A549 (cell line): ENCODE measurements around the gene IL20RB. TPM values are rescaled to one million over a fixed set of nuclear protein-coding genes. Genes with fewer than 3 reads are reported as not detected.
"Not testable (repeated sequence)": the region's sequence is repeated elsewhere in the genome, so short reads cannot be mapped to it uniquely, and the experiment has no call there.

ENCODE experiments used
- ATAC-seq, 2 experiments: fragments of 200-7000 bp in 1 of 2; fragments of >200 bp in 1 of 2; cut with Nextera tagmentation in 1 of 2; cut with Tn5 transposase in 1 of 2; 3 replicates each; pipeline versions ENCODE4 v1.8.0 to v1.9.1; 2018 to 2020; ENCODE audit warnings: mild to moderate bottlenecking in 1 of 2, moderate library complexity in 1 of 2
- CTCF ChIA-PET: fragments of 300-600 bp; sonication (Branson Sonifier 250); formaldehyde crosslinking; extraction: SDS; loops from one replicate; lab custom pipeline; 2021; ENCODE audit warnings: antibody characterized with exemption, inconsistent platforms; lab: Yijun Ruan, JAX
- POLR2A ChIA-PET: fragments of 350-600 bp; formaldehyde crosslinking; extraction: SDS; loops from one replicate; lab custom pipeline; 2021; ENCODE audit warnings: antibody characterized with exemption, inconsistent platforms; lab: Yijun Ruan, JAX
- DNase-seq, 2 experiments: peaks; one replicate each; pipeline versions ENCODE4 v3.0.0 to v3.0.0-alpha.2; 2011 to 2016; ENCODE audit warnings: low read depth in 1 of 2, low spot score in 1 of 2
- FAIRE-seq: peaks from 2 replicates; lab custom pipeline; 2011; peaks lifted over from hg19 to GRCh38; lab: Jason Lieb, UNC
- H3K27ac ChIP-seq, 2 experiments: fragments of >200 bp; sonication (Bioruptor Twin); formaldehyde crosslinking; 3 replicates each; pipeline ENCODE4 v1.5.1; 2016 to 2017
- H3K4me1 ChIP-seq: fragments of >200 bp; sonication (Bioruptor Twin); formaldehyde crosslinking; 3 replicates; pipeline ENCODE4 v1.6.1; 2016
- H3K4me2 ChIP-seq: fragments of >200 bp; sonication (Bioruptor Twin); formaldehyde crosslinking; 3 replicates; pipeline ENCODE4 v1.6.1; 2016
- H3K4me3 ChIP-seq: fragments of >200 bp; sonication (Bioruptor Twin); formaldehyde crosslinking; 3 replicates; pipeline ENCODE4 v1.5.1; 2016
- H3K9me3 ChIP-seq: fragments of >200 bp; sonication (Bioruptor Twin); formaldehyde crosslinking; 3 replicates; pipeline ENCODE4 v1.6.1; 2016
- CEBPB ChIP-seq, 2 experiments: fragments of >200 bp in 1 of 2; sonication (Bioruptor Twin) in 1 of 2; formaldehyde crosslinking in 1 of 2; IDR thresholded peaks; 2 replicates each; pipeline ENCODE4 v1.6.1; 2012 to 2016
- CHD4 ChIP-seq: fragments of 200-600 bp; sonication (generic); IDR thresholded peaks from 2 replicates; pipeline ENCODE4 v1.6.1; 2016; ENCODE audit warnings: antibody characterized with exemption, mild to moderate bottlenecking, borderline replicate concordance
- HES2 ChIP-seq: fragments of >200 bp; sonication (Bioruptor Twin); formaldehyde crosslinking; IDR thresholded peaks from 2 replicates; pipeline ENCODE4 v1.6.1; 2016
- HOXB5 ChIP-seq: fragments of 250-450 bp; sonication (Bioruptor Pico); IDR thresholded peaks from 2 replicates; pipeline ENCODE4 v1.5.0; 2020; ENCODE audit warnings: mild to moderate bottlenecking, moderate library complexity
- KDM5A ChIP-seq: fragments of 200-600 bp; sonication (generic); IDR thresholded peaks from 2 replicates; pipeline ENCODE4 v1.6.1; 2016; ENCODE audit warnings: antibody characterized with exemption, mild to moderate bottlenecking
- MAFK ChIP-seq: fragments of 450-650 bp; IDR thresholded peaks from 2 replicates; pipeline ENCODE4 v1.6.1; 2014; ENCODE audit not compliant: partially characterized antibody
- MAX ChIP-seq: IDR thresholded peaks from 2 replicates; pipeline ENCODE4 v1.6.1; 2012
- PHF8 ChIP-seq: fragments of 200-600 bp; sonication (generic); IDR thresholded peaks from 2 replicates; pipeline ENCODE4 v1.6.1; 2016; ENCODE audit warnings: low read depth, mild to moderate bottlenecking, antibody characterized with exemption, moderate library complexity, borderline replicate concordance
- POLR2A ChIP-seq: IDR thresholded peaks from 2 replicates; pipeline ENCODE4 v1.6.1; 2012; ENCODE audit warnings: mild to moderate bottlenecking, low read length
- POLR2AphosphoS2 ChIP-seq: conservative IDR thresholded peaks from 2 replicates; pipeline ENCODE4 v1.6.1; 2012; ENCODE audit warnings: low read length, improper control_type of control experiment, inconsistent platforms
- RAD21 ChIP-seq, 2 experiments: fragments of >200 bp in 1 of 2; sonication (Bioruptor Twin) in 1 of 2; formaldehyde crosslinking in 1 of 2; IDR thresholded peaks in 1 of 2; conservative IDR thresholded peaks in 1 of 2; 2 replicates in 1 of 2; 3 replicates in 1 of 2; pipeline ENCODE4 v1.6.1; 2012 to 2018; ENCODE audit warnings: inconsistent platforms in 1 of 2
- RNF2 ChIP-seq: fragments of 200-600 bp; sonication (generic); IDR thresholded peaks from 2 replicates; pipeline ENCODE4 v1.6.1; 2016; ENCODE audit warnings: low read depth, mild to moderate bottlenecking, antibody characterized with exemption, moderate library complexity, borderline replicate concordance
- TP53 ChIP-seq: fragments of 250-450 bp; sonication (Bioruptor Pico); IDR thresholded peaks from 2 replicates; pipeline ENCODE4 v1.5.0; 2021; ENCODE audit warnings: mild to moderate bottlenecking, moderate library complexity
- ZC3H11A ChIP-seq: fragments of 450-650 bp; IDR thresholded peaks from 2 replicates; pipeline ENCODE4 v1.6.1; 2014; ENCODE audit warnings: antibody characterized with exemption, mild to moderate bottlenecking
- ZSCAN20 ChIP-seq: fragments of 250-450 bp; sonication (Bioruptor Pico); IDR thresholded peaks from 2 replicates; pipeline ENCODE4 v1.8.0; 2022; ENCODE audit warnings: mild to moderate bottlenecking, moderate library complexity
- WGBS: methylation state at CpG from one replicate; pipeline ENCODE4 v1.1.6; 2017; ENCODE audit errors: missing lambda C conversion rate; 5-methylcytosine and 5-hydroxymethylcytosine counted together
- polyA plus RNA-seq, 4 experiments: library from polyadenylated mRNA; depleted of rRNA in 3 of 4; stranded (reverse); fragments of >200 nt; fragmentation: RNase III in 1 of 4; extraction: RNeasy Plus Mini Kit Qiagen cat#74134 plus additional on column Dnase treatment in 1 of 4; gene quantifications; 2 replicates in 3 of 4; 3 replicates in 1 of 4; pipeline ENCODE4 v1.2.3, GENCODE V29; 2011 to 2017
- TF ChIP-seq, protein P1 (sequence below): fragments of 150-350 bp; IDR thresholded peaks from 2 replicates; pipeline ENCODE4 v1.6.1; 2014; ENCODE audit warnings: low read depth, mild to moderate bottlenecking, low read length
- TF ChIP-seq, protein P2 (sequence below): fragments of 450-650 bp; IDR thresholded peaks from 2 replicates; pipeline ENCODE4 v1.6.1; 2014; ENCODE audit warnings: antibody characterized with exemption
- TF ChIP-seq, protein P3 (sequence below): fragments of >200 bp; sonication (Bioruptor Twin); formaldehyde crosslinking; IDR thresholded peaks from 3 replicates; pipeline ENCODE4 v1.5.1; 2016
- TF ChIP-seq, protein P4 (sequence below): IDR thresholded peaks from 2 replicates; pipeline ENCODE4 v1.6.1; 2012

The IL20RB gene
- polyA plus RNA-seq, 2 of the 4 experiments (the other 2 are of a cell fraction): 1.1 to 6.9 TPM

GRCh38 chr3:137000039-137000438, 42.3 kb downstream of the IL20RB start (continued):
- no peak for TF ChIP-seq MAX

DNA sequence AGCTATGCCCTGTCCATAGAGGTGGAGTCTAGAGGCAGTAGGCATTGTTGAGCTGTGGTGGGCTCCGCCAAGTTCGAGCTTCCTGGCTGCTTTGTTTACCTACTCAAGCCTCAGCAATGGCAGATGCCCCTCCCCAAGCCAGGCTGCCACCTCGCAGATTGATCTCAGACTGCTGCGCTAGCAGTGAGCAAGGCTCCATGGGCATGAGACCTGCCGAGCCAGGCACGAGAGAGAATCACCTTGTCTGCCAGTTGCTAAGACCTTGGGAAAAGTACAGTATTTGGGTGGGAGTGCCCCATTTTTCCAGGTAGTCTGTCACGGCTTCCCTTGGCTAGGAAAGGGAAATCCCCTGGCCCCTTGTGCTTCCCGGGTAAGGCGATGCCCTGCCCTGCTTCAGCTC, 49.6 kb downstream of the IL20RB start:
- H3K27ac ChIP-seq, H3K4me3 ChIP-seq, H3K9me3 ChIP-seq, ATAC-seq, DNase-seq, FAIRE-seq, POLR2A ChIA-PET, H3K4me1 ChIP-seq, H3K4me2 ChIP-seq, CTCF ChIA-PET: not testable (repeated sequence)
- WGBS: 60% methylated on average over 1 of the region's 9 CpGs

GRCh38 chr3:137008131-137008530, 50.3 kb downstream of the IL20RB start:
- TF ChIP-seq, protein P1, sequence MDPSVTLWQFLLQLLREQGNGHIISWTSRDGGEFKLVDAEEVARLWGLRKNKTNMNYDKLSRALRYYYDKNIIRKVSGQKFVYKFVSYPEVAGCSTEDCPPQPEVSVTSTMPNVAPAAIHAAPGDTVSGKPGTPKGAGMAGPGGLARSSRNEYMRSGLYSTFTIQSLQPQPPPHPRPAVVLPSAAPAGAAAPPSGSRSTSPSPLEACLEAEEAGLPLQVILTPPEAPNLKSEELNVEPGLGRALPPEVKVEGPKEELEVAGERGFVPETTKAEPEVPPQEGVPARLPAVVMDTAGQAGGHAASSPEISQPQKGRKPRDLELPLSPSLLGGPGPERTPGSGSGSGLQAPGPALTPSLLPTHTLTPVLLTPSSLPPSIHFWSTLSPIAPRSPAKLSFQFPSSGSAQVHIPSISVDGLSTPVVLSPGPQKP: no peak
- TF ChIP-seq ZSCAN20 (CRISPR knock-in tag) (no peak), KDM5A (no peak), RNF2 (no peak), CHD4 (no peak), HOXB5 (CRISPR knock-in tag) (no peak), HES2 (no peak), POLR2AphosphoS2 (no peak), RAD21 (conservative IDR thresholded peaks at IDR 0.05 in 1 of 2, IDR thresholded peaks at IDR 0.05 in 1 of 2) (no peak), PHF8 (no peak), TP53 (CRISPR knock-in tag) (no peak), CEBPB (IDR thresholded peaks at IDR 0.05) (no peak), POLR2A (no peak), MAFK (no peak), ZC3H11A (no peak)
- TF ChIP-seq, protein P2, sequence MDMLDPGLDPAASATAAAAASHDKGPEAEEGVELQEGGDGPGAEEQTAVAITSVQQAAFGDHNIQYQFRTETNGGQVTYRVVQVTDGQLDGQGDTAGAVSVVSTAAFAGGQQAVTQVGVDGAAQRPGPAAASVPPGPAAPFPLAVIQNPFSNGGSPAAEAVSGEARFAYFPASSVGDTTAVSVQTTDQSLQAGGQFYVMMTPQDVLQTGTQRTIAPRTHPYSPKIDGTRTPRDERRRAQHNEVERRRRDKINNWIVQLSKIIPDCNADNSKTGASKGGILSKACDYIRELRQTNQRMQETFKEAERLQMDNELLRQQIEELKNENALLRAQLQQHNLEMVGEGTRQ: no peak
- TF ChIP-seq, protein P3, sequence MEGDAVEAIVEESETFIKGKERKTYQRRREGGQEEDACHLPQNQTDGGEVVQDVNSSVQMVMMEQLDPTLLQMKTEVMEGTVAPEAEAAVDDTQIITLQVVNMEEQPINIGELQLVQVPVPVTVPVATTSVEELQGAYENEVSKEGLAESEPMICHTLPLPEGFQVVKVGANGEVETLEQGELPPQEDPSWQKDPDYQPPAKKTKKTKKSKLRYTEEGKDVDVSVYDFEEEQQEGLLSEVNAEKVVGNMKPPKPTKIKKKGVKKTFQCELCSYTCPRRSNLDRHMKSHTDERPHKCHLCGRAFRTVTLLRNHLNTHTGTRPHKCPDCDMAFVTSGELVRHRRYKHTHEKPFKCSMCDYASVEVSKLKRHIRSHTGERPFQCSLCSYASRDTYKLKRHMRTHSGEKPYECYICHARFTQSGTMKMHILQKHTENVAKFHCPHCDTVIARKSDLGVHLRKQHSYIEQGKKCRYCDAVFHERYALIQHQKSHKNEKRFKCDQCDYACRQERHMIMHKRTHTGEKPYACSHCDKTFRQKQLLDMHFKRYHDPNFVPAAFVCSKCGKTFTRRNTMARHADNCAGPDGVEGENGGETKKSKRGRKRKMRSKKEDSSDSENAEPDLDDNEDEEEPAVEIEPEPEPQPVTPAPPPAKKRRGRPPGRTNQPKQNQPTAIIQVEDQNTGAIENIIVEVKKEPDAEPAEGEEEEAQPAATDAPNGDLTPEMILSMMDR: no peak
- TF ChIP-seq, protein P4, sequence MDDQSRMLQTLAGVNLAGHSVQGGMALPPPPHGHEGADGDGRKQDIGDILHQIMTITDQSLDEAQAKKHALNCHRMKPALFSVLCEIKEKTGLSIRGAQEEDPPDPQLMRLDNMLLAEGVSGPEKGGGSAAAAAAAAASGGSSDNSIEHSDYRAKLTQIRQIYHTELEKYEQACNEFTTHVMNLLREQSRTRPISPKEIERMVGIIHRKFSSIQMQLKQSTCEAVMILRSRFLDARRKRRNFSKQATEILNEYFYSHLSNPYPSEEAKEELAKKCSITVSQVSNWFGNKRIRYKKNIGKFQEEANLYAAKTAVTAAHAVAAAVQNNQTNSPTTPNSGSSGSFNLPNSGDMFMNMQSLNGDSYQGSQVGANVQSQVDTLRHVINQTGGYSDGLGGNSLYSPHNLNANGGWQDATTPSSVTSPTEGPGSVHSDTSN: no peak
- CTCF ChIA-PET: no interaction called here
- POLR2A ChIA-PET: no interaction called here
- Histone ChIP-seq H3K4me3 (no peak overlapping the region), H3K4me1 (no peaks in the 10 kb centered on the region), H3K9me3 (no peaks in the 10 kb centered on the region), H3K27ac (no peak overlapping the region), H3K4me2 (no peak overlapping the region)
- WGBS: 80% methylated on average over 3 of the region's 3 CpGs
- FAIRE-seq: no peak
- no peak for ATAC-seq
- no peak for DNase-seq
